ENCODE data around the gene DEFB124. TPM values are rescaled to one million over a fixed set of nuclear protein-coding genes. Genes with fewer than 3 reads are reported as not detected.
"Not testable (repeated sequence)": the region's sequence is repeated elsewhere in the genome, so short reads cannot be mapped to it uniquely, and the experiment has no call there.

DEFB124 gene
- total RNA-seq, 1 experiment from 2014 or later: not detected

- no peak for DNase-seq (ENCODE audit: low read depth)
Observed at GRCh38 chr20:31489152-31489551, 14.2 kb upstream of the DEFB124 start.

GRCh38 chr20:31488115-31488514 is 13.2 kb upstream of the DEFB124 start:
- no peak for DNase-seq (ENCODE audit: low read depth)

- peak; percentile 74 for DNase-seq (ENCODE audit: low read depth)
Observed at GRCh38 chr20:31485450-31486339, 10.8 kb upstream of the DEFB124 start.

GRCh38 chr20:31484001-31484400 is 9.1 kb upstream of the DEFB124 start:
- no peak for DNase-seq (ENCODE audit: low read depth)

- peak; percentile 51 for DNase-seq (ENCODE audit: low read depth)
Observed at GRCh38 chr20:31476643-31477215, 1.8 kb upstream of the DEFB124 start.

GRCh38 chr20:31476294-31476585 is 1.3 kb upstream of the DEFB124 start:
- DNase-seq (ENCODE audit: low read depth): no peak

GRCh38 chr20:31475472-31476293 is 756 bp upstream of the DEFB124 start:
- DNase-seq (ENCODE audit: low read depth): no peak

GRCh38 chr20:31474097-31474436 is 860 bp downstream of the DEFB124 start:
- no peak for DNase-seq (ENCODE audit: low read depth)

- DNase-seq (ENCODE audit: low read depth): no peak
Observed at GRCh38 chr20:31473331-31474096, 1.4 kb downstream of the DEFB124 start.

- peak; percentile 52 for DNase-seq (ENCODE audit: low read depth)
Observed at GRCh38 chr20:31472395-31473330, 2.3 kb downstream of the DEFB124 start.

- DNase-seq (ENCODE audit: low read depth): not testable (repeated sequence)
Observed at GRCh38 chr20:31470946-31471345, 4.0 kb downstream of the DEFB124 start.

GRCh38 chr20:31454361-31454760 is 20.6 kb downstream of the DEFB124 start:
- DNase-seq (ENCODE audit: low read depth): no peak

- no peak for DNase-seq (ENCODE audit: low read depth)
Observed at GRCh38 chr20:31452575-31452974, 22.4 kb downstream of the DEFB124 start.

- DNase-seq (ENCODE audit: low read depth): no peak
Observed at GRCh38 chr20:31449511-31450414, 25.2 kb downstream of the DEFB124 start.

- DNase-seq (ENCODE audit: low read depth): no peak
Observed at GRCh38 chr20:31446084-31446819, 28.7 kb downstream of the DEFB124 start.

GRCh38 chr20:31440012-31440659 is 34.8 kb downstream of the DEFB124 start, which contains the start of gene DEFB123:
TSS of gene DEFB123 (plus strand) at chr20:31440632. CDS start at chr20:31440699, 67 bp downstream.
- no peak for DNase-seq (ENCODE audit: low read depth)

- peak; percentile 35 for DNase-seq (ENCODE audit: low read depth)
Observed at GRCh38 chr20:31430568-31431115, 44.3 kb downstream of the DEFB124 start.

GRCh38 chr20:31427576-31427975 is 47.4 kb downstream of the DEFB124 start:
- not testable (repeated sequence) for DNase-seq (ENCODE audit: low read depth)

Data from RPMI7951 (cell line).